ENCODE data around the gene RFX2. TPM values are rescaled to one million over a fixed set of nuclear protein-coding genes. Genes with fewer than 3 reads are reported as not detected.

RFX2 gene
- total RNA-seq, 1 donor from 2014 or later: 6.2 TPM

- H3K4me1 Mint-ChIP-seq: peaks cover 3% of the 10 kb centered on the region
- no peak for TF ChIP-seq EZH2 (IDR thresholded peaks at IDR 0.05)
- TF ChIP-seq EZH2phosphoT487 (IDR thresholded peaks at IDR 0.05): no peak
- TF ChIP-seq CTCF (IDR thresholded peaks at IDR 0.05): no peak
Observed at GRCh38 chr19:6118043-6118442, 7.7 kb upstream of the RFX2 start.

DNA sequence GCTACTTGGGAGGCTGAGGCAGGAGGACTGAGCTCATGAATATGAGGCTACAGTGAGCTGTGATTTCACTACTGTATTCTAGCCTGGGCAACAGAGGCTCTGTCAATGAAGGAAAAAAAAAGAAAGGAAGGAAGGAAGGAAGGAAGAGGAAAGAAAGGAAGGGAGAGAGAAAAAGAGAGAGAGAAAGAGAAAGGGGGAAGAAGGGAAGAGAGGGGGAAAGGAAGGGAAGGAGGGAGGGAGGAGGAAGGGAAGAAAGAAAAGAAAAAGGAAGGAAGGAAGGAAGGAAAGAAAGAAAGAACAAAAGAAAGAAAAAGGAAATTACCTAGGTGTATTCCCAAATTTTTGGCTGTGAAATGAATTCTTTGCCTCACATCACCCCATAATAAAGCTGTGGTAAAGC lies 7.2 kb upstream of the RFX2 start:
- Histone ChIP-seq H4K20me1 (ENCODE audit: low read depth) (no peaks in the 10 kb centered on the region), H3K4me1 (no peaks in the 10 kb centered on the region), H3K27ac (no peak overlapping the region), H2AFZ (replicated peaks) (no peak overlapping the region), H3F3A (ENCODE audit: low read depth) (no peaks in the 10 kb centered on the region), H3K27me3 (peaks cover 9% of the 10 kb centered on the region), H3K4me3 (no peak overlapping the region), H3K9me3 (ENCODE audit: low read depth) (no peaks in the 10 kb centered on the region), H3K9ac (no peak overlapping the region), H3K79me2 (ENCODE audit: low read depth) (no peaks in the 10 kb centered on the region), H3K4me2 (no peak overlapping the region), H3K36me3 (no peaks in the 10 kb centered on the region)
- TF ChIP-seq CTCF (IDR thresholded peaks at IDR 0.05): no peak
- TF ChIP-seq EZH2 (IDR thresholded peaks at IDR 0.05): no peak
- no peak for TF ChIP-seq EZH2phosphoT487 (IDR thresholded peaks at IDR 0.05)
- peaks cover 3% of the 10 kb centered on the region for H3K4me1 Mint-ChIP-seq
- peaks cover 19% of the 10 kb centered on the region for H3K9me3 Mint-ChIP-seq
- H3K4me3 Mint-ChIP-seq: no peak overlapping the region
- DNase-seq (ENCODE audit: low spot score): no peak
- peaks cover 2% of the 10 kb centered on the region for H3K27me3 Mint-ChIP-seq (ENCODE audit: insufficient read depth, low read depth)
- no peak overlapping the region for H3K27ac Mint-ChIP-seq
- no peaks in the 10 kb centered on the region for H3K36me3 Mint-ChIP-seq

More at GRCh38 chr19:6118043-6118442, 7.7 kb upstream of the RFX2 start:
- no peaks in the 10 kb centered on the region for H3K4me1 ChIP-seq
- peaks cover 2% of the 10 kb centered on the region for H3K27me3 Mint-ChIP-seq (ENCODE audit: insufficient read depth, low read depth)
- no peaks in the 10 kb centered on the region for H3K36me3 ChIP-seq
- H3K27me3 ChIP-seq: peaks cover 9% of the 10 kb centered on the region
- H3K36me3 Mint-ChIP-seq: no peaks in the 10 kb centered on the region
- DNase-seq (ENCODE audit: low spot score): no peak
- H3K79me2 ChIP-seq (ENCODE audit: low read depth): no peaks in the 10 kb centered on the region
- no peaks in the 10 kb centered on the region for H4K20me1 ChIP-seq (ENCODE audit: low read depth)
- no peak overlapping the region for H2AFZ ChIP-seq (replicated peaks)
- no peak overlapping the region for H3K4me2 ChIP-seq
- H3K9me3 Mint-ChIP-seq: peaks cover 19% of the 10 kb centered on the region
- no peak overlapping the region for H3K27ac ChIP-seq
- H3K9ac ChIP-seq: no peak overlapping the region
- H3K9me3 ChIP-seq (ENCODE audit: low read depth): no peaks in the 10 kb centered on the region
- H3K4me3 Mint-ChIP-seq: no peak overlapping the region
- H3F3A ChIP-seq (ENCODE audit: low read depth): no peaks in the 10 kb centered on the region
- H3K4me3 ChIP-seq: no peak overlapping the region
- no peak overlapping the region for H3K27ac Mint-ChIP-seq

GRCh38 chr19:6116749-6117430 lies 6.6 kb upstream of the RFX2 start:
- Histone ChIP-seq H3K27ac (no peak overlapping the region), H3K27me3 (peaks cover 9% of the 10 kb centered on the region), H2AFZ (replicated peaks) (no peak overlapping the region), H3K36me3 (no peaks in the 10 kb centered on the region), H3K9me3 (ENCODE audit: low read depth) (no peaks in the 10 kb centered on the region), H3K4me2 (no peak overlapping the region), H3K9ac (no peak overlapping the region), H3K4me3 (no peak overlapping the region), H3F3A (ENCODE audit: low read depth) (no peaks in the 10 kb centered on the region), H4K20me1 (ENCODE audit: low read depth) (no peaks in the 10 kb centered on the region), H3K79me2 (ENCODE audit: low read depth) (no peaks in the 10 kb centered on the region), H3K4me1 (no peaks in the 10 kb centered on the region)
- no peak for DNase-seq (ENCODE audit: low spot score)
- no peak overlapping the region for H3K4me3 Mint-ChIP-seq
- H3K27me3 Mint-ChIP-seq (ENCODE audit: insufficient read depth, low read depth): peaks cover 2% of the 10 kb centered on the region
- H3K4me1 Mint-ChIP-seq: peaks cover 3% of the 10 kb centered on the region
- peaks cover 21% of the 10 kb centered on the region for H3K9me3 Mint-ChIP-seq
- TF ChIP-seq EZH2phosphoT487 (IDR thresholded peaks at IDR 0.05) (no peak), CTCF (IDR thresholded peaks at IDR 0.05) (no peak)
- H3K36me3 Mint-ChIP-seq: no peaks in the 10 kb centered on the region
- no peak overlapping the region for H3K27ac Mint-ChIP-seq
